Measurements from ENCODE around the gene TCN2.

GRCh38 chr22:30654361-30654760, 47.4 kb downstream of the TCN2 start:
- TF ChIP-seq POLR2AphosphoS5 (IDR thresholded peaks at IDR 0.05) (no peak), CTCF (IDR thresholded peaks at IDR 0.05) (no peak), POLR2A (IDR thresholded peaks at IDR 0.05) (no peak)
